Measurements from ENCODE around the gene NADK.

GRCh38 chr1:1760715-1761114 lies 17.6 kb downstream of the NADK start:
- TF ChIP-seq CTCF (optimal IDR thresholded peaks at IDR 0.05 in 1 of 3, IDR thresholded peaks at IDR 0.05 in 1 of 3, conservative IDR thresholded peaks at IDR 0.05 in 1 of 3; ENCODE audit: extremely low read depth in 1 of 3, insufficient read depth in 2 of 3, low read length in 3 of 3) = no peak
- no peak for TF ChIP-seq EZH2 (IDR thresholded peaks at IDR 0.05; ENCODE audit: low read length)
